ENCODE data around the gene KRTAP12-1. TPM values are rescaled to one million over a fixed set of nuclear protein-coding genes. Genes with fewer than 3 reads are reported as not detected.

KRTAP12-1 gene
- total and polyA plus RNA-seq, 2 donors (not counting 1 experiment from before 2014, with no cell fraction given): not detected

GRCh38 chr21:44706706-44707581 lies 25.0 kb upstream of the KRTAP12-1 start:
- H3K9me3 ChIP-seq (ENCODE audit: control insufficient read depth, insufficient read depth, low read depth, low read length): no peaks in the 10 kb centered on the region
- H4K20me1 ChIP-seq (ENCODE audit: control insufficient read depth, extremely low read depth, insufficient read depth, low read length): no peaks in the 10 kb centered on the region
- H3K4me3 ChIP-seq (replicated peaks in 1 of 4; ENCODE audit: control extremely low read depth in 1 of 4, insufficient read depth in 1 of 4, low read depth in 3 of 4, low read length in 4 of 4): no peak overlapping the region
- no peaks in the 10 kb centered on the region for H3K36me3 ChIP-seq (ENCODE audit: control insufficient read depth, insufficient read depth, low read length)
- no peak overlapping the region for H2AFZ ChIP-seq (ENCODE audit: low read length)
- no peak overlapping the region for H3K4me2 ChIP-seq (ENCODE audit: extremely low read depth, insufficient read depth, low read length)
- TF ChIP-seq CTCF (conservative IDR thresholded peaks at IDR 0.05 in 1 of 2, IDR thresholded peaks at IDR 0.05 in 1 of 2; ENCODE audit: low read depth in 1 of 2, low read length in 2 of 2) (no peak), EZH2 (IDR thresholded peaks at IDR 0.05; ENCODE audit: low read length, missing control alignments) (no peak)
- H3K4me1 ChIP-seq (ENCODE audit: control insufficient read depth, extremely low read depth, insufficient read depth, low read length): no peaks in the 10 kb centered on the region
- peaks cover 51% of the 10 kb centered on the region for H3K27me3 ChIP-seq (ENCODE audit: control insufficient read depth, insufficient read depth, low read length)
- no peak for DNase-seq (ENCODE audit: low read depth in 2 of 2)
- no peak overlapping the region for H3K27ac ChIP-seq (ENCODE audit: insufficient read depth, low read length)
- H3K79me2 ChIP-seq (ENCODE audit: control insufficient read depth, insufficient read depth, low read length): no peaks in the 10 kb centered on the region
- no peak overlapping the region for H3K9ac ChIP-seq (ENCODE audit: insufficient read depth, low read length)

GRCh38 chr21:44706026-44706705 lies 24.2 kb upstream of the KRTAP12-1 start:
- Histone ChIP-seq H2AFZ (ENCODE audit: low read length) (no peak overlapping the region), H4K20me1 (ENCODE audit: control insufficient read depth, extremely low read depth, insufficient read depth, low read length) (no peaks in the 10 kb centered on the region), H3K27me3 (ENCODE audit: control insufficient read depth, insufficient read depth, low read length) (peaks cover 45% of the 10 kb centered on the region), H3K4me1 (ENCODE audit: control insufficient read depth, extremely low read depth, insufficient read depth, low read length) (no peaks in the 10 kb centered on the region), H3K9ac (ENCODE audit: insufficient read depth, low read length) (no peak overlapping the region), H3K36me3 (ENCODE audit: control insufficient read depth, insufficient read depth, low read length) (no peaks in the 10 kb centered on the region), H3K4me3 (replicated peaks in 1 of 4; ENCODE audit: control extremely low read depth in 1 of 4, insufficient read depth in 1 of 4, low read depth in 3 of 4, low read length in 4 of 4) (no peak overlapping the region), H3K9me3 (ENCODE audit: control insufficient read depth, insufficient read depth, low read depth, low read length) (no peaks in the 10 kb centered on the region), H3K79me2 (ENCODE audit: control insufficient read depth, insufficient read depth, low read length) (no peaks in the 10 kb centered on the region), H3K4me2 (ENCODE audit: extremely low read depth, insufficient read depth, low read length) (no peak overlapping the region), H3K27ac (ENCODE audit: insufficient read depth, low read length) (no peak overlapping the region)
- TF ChIP-seq CTCF (conservative IDR thresholded peaks at IDR 0.05 in 1 of 2, IDR thresholded peaks at IDR 0.05 in 1 of 2; ENCODE audit: low read depth in 1 of 2, low read length in 2 of 2) (no peak), EZH2 (IDR thresholded peaks at IDR 0.05; ENCODE audit: low read length, missing control alignments) (peak; percentile 20)
- no peak for DNase-seq (ENCODE audit: low read depth in 2 of 2)

GRCh38 chr21:44704636-44705001 lies 22.7 kb upstream of the KRTAP12-1 start:
- Histone ChIP-seq H3K27me3 (ENCODE audit: control insufficient read depth, insufficient read depth, low read length) (peaks cover 30% of the 10 kb centered on the region), H3K9me3 (ENCODE audit: control insufficient read depth, insufficient read depth, low read depth, low read length) (no peaks in the 10 kb centered on the region), H4K20me1 (ENCODE audit: control insufficient read depth, extremely low read depth, insufficient read depth, low read length) (no peaks in the 10 kb centered on the region), H3K79me2 (ENCODE audit: control insufficient read depth, insufficient read depth, low read length) (no peaks in the 10 kb centered on the region), H3K9ac (ENCODE audit: insufficient read depth, low read length) (no peak overlapping the region), H3K4me3 (replicated peaks in 1 of 4; ENCODE audit: control extremely low read depth in 1 of 4, insufficient read depth in 1 of 4, low read depth in 3 of 4, low read length in 4 of 4) (no peak overlapping the region), H3K36me3 (ENCODE audit: control insufficient read depth, insufficient read depth, low read length) (no peaks in the 10 kb centered on the region), H3K27ac (ENCODE audit: insufficient read depth, low read length) (no peak overlapping the region), H2AFZ (ENCODE audit: low read length) (no peak overlapping the region), H3K4me1 (ENCODE audit: control insufficient read depth, extremely low read depth, insufficient read depth, low read length) (no peaks in the 10 kb centered on the region), H3K4me2 (ENCODE audit: extremely low read depth, insufficient read depth, low read length) (no peak overlapping the region)
- DNase-seq (ENCODE audit: low read depth in 2 of 2): no peak
- no peak for TF ChIP-seq CTCF (conservative IDR thresholded peaks at IDR 0.05 in 1 of 2, IDR thresholded peaks at IDR 0.05 in 1 of 2; ENCODE audit: low read depth in 1 of 2, low read length in 2 of 2)
- no peak for TF ChIP-seq EZH2 (IDR thresholded peaks at IDR 0.05; ENCODE audit: low read length, missing control alignments)

Data from fibroblast of lung (primary cell).